HG03108 (cell line): Measurements from ENCODE around the gene MRPS6.

Experiments
- ATAC-seq: cut with Tn5 transposase; IDR thresholded peaks from one replicate; pipeline ENCODE4 v1.9.1; 2021; ENCODE audit warnings: moderate library complexity; ENCODE audit not compliant: unreplicated experiment

Gene MRPS6

DNA sequence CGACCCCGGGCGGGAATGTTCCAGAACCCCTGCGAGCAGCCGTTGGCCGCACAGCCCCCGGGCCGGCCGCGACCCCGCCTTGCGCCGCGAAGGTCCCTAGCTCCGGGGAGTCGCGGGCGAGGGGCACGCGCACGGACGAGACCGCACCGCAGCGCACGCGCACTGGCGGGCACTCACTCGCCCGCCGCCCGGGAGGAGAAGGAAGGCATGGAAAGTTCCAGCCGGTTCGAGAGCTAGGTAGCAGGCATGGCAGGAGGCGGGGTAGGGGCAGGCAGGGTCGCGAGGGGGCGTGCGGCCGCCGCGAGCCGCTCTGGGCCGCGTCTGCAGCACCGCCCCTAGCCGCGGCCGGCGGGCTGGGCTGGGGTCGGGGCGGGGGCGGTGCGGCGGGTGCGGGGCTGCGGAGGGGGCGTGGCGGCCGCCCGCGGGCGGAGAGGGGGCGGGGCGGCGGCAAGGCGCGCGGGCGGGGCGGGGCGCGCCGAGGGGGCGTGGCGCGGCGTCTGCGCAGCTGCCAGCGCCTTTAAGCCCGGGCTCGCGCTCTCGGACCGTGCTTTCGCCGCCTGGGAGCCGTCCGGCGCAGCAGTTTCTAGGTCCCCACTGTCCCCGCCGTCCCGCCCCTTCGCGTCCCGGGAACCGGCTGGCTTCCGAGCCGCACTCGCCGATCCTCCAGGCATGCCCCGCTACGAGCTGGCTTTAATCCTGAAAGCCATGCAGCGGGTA lies at the start of gene MRPS6, which contains the start of gene SLC5A3:
MRPS6 (plus strand) TSS at position 547 of the 717 bp plus-strand sequence; CDS start at position 670, 123 bp downstream.
SLC5A3 (plus strand) TSS at position 547 of the 717 bp plus-strand sequence. CDS start 21,621 bp downstream, outside the sequence.
- ATAC-seq, result peak; percentile 64

DNA sequence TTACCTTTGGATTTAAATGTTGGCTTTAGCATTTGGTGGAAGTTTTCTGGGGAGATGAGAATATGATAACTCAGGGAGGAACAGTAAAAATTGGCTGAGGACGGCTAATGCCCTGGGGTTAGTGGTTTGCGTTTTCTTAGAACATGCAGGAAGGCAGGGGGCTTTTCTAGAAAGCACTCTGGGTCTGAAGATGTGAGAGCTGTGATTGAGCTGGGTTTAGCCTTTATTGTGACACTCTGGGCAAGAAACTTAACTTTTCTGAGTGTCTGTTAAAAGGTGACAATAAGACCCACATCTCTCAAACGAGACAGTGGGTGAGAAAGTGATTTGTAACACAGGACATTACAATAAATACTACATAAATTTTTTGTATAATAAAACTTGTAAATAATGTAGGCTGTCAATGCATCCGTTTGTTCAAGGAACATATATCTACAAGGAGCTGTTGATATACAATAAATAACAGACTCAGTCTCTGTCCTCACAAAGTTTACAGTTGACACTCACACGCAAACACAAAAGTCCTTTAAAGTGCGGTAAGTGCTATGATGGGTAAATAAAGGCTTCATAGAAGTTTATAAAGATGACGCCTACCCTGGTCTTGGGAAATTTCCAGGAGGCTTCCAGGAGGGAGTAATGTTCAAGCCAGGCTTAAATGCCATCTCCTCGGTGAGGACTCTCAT lies 49.5 kb upstream of the MRPS6 start:
- ATAC-seq, result no peak

DNA sequence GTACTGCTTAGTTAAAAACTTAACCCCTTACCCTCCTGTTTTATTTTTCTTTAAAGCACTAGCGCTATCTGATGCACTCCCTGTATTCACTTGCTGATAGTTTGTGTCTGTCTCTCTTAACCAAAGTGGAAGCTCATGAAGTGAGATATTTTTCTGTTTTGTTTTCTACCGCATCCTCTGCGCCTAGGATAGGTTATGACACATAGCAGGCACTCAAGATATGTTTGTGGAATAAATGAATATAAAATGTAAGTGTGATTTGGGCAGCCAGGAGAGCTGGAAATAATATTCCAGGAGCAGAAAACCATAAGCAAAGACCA lies 49.0 kb upstream of the MRPS6 start:
- no peak for ATAC-seq

DNA sequence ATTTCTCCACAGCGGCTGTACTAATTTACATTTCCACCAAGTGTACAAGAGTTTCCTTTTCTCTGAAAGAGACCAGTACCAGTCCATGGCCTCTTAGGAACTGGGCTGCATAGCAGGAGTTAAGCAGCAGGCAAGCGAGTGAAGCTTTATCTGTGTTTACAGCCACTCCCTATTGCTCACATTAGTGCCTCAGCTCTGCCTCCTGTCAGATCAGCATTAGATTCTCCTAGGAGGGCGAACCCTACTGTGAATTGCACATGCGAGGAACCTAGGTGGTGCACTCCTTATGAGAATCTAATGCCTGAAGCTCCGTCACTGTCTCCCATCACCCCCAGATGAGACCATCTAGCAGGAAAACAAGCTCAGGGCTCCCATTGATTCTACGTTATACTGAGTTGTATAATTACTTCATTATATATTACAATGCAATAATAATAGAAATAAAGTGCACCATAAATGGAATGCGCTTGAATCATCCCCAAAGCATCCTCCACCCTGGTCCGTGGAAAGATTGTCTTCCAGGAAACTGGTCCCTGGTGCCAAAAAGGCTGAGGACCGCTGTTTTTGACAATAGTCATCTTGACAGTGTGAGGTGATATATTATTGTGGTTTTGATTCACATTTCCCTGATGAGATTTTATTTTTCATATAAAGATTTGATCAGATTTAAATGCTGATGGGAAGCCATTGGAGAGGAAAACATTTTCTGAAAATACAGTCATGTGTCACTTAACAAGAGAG lies 45.5 kb upstream of the MRPS6 start:
- no peak for ATAC-seq

DNA sequence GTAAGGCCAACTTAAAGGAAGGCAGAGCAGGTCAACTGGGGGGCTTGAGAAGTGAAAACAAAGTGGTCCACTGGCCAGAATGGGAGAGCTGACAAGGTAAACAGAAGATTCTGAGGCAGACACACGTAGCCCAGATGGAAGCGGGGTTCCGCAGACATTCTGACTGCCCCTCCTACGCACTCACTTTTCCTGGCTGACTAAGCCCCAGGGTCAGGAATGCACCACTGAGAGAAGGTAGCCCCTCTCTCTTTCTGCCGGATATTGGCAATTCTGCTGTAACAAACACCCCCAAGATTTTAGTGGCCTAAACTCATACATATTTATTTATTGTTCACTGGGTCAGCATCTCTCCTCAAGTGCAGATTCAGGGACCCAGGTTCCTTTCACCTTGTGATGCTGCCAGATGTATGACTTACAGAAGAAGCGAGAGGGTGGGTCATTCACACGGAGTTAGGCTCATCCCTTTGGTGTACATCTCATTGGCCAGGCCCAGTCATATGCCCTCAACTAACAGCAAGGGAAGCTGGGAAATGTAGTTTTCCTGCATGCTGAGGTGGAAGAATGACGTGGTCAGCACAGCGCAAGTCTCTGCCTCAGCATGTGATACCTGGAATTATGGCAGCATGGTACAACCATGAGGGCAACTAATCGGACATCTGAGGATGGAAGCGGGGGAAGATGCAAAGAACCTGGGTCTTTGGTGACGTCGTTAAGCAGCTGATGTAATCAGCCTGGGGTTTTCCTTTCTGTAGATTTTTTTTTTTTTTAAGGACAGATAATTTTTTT lies 43.4 kb upstream of the MRPS6 start:
- peak; percentile 85 for ATAC-seq

DNA sequence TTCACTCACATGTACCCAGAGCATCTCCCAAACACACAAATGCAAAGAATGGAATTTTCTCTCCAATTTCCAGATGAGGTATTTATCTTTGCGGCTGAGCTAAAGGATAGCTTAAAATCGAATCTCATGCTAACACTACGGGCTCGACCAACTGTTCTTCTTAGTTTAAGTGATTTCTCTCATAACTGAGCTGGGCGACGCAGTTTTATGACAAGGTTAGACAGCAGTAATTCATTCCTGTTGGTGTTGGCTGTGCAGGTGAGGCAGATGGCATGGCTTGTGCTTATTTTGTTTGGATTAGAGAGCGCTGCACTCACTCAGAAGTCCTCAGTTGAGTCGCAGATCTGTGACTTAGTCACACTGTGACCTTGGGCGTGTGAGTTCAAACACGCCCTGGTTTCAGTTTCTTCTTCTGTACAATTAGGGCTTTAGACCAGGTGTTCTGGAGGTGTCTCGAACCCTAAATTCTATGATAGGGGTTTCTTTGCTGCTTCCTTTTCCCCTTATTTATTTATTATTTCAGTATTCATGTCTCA lies 41.5 kb upstream of the MRPS6 start:
- ATAC-seq, result no peak

DNA sequence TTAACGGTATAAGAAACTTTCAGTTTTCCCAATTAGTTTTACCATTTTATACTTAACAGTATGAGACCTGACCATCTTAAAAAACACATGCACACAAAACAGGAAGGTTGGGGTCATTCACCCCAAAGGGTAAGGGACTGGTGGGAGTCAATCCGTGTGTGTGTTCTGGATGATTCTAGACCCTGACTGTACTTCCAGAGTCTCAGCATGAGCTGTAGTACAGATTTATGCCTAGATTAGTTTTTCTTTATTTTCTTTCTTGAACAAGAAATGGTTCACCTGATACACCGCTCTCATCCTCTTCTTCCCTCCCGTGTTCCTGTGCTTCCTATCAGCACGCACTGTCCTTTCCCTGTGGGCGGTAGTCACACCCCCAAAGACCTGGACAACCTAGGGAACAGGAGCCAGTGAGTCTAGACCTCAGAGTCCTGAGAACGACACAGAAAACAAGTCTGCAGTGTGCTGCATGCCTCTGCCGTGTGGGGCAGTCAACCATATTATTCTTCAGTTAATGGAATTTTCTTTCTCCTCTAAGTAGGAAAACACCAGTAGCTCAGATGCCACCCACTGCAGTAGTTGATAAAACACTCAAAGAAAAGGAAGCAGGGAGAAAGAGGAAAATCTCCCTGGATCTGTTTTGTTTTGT lies 38.9 kb upstream of the MRPS6 start:
- ATAC-seq, result no peak

DNA sequence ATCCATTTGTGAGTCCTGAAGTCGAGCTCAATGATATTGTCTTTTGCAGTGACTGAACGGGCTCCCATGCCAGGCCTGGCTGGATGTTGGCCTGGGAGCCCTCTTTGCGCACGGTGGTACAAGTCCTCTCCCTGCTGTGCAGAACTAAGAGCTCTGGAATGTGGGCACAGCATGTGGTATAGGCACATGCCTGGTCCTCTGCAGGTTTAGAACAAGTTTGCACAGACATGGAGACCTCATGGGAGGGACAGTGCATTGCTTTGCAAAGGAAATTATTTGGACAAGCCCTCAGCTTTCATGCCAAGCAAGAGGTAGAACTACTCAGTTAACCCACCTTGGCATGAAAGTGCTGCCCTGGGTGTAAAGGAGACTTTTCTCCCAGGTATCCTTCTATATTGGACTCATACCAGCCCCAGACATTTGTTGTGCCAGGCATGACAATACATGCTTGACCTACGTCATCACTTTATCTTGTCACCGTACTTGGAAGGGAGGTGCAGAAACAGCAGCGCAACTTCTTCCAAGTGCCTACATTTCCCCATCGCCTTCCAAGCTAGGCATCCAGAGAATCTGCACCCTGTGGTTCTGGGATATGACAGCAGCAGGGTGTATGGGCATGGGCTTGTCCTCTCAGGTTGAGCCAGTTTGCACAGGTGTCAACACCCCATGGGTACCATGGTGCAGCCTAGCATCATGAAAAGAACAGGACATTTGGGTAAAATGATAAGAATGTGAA lies 37.6 kb upstream of the MRPS6 start:
- ATAC-seq, result no peak

DNA sequence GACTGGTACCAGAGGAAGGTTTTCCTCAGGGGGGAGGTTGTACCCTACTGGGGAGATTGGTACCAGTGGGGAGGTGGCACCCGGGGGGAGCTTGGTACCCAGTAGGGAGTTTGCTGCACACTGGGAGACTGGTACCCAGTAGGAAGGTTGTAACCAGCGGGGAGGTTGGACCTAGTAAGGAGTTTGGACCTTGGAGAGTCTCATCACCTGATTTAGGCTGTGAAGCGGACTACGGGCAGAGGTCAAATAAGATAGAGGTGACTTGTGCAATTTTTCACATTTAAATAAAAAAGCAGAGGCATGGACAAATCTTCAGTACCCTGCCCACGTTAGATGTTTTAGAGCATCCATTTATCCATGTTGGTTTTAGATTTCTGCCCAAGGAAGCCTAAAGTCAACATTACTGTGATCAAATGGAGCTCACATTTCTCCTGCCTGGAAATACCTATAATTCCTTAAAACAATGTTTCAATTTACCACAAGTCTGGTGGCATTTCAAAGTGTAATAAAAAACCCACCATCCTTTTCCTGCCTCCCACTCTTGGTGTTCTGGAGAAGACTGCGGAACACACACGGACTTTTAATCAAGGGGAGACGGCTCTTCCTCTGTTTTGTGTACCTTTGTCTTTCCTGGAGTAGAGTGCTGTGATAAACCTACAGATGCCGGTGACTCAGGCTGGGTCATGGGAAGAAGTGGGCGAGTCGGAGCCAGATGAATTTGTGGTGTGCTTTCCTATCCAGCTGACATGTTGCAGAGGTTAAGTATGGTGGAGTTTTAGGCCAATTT lies 36.2 kb upstream of the MRPS6 start:
- no peak for ATAC-seq

DNA sequence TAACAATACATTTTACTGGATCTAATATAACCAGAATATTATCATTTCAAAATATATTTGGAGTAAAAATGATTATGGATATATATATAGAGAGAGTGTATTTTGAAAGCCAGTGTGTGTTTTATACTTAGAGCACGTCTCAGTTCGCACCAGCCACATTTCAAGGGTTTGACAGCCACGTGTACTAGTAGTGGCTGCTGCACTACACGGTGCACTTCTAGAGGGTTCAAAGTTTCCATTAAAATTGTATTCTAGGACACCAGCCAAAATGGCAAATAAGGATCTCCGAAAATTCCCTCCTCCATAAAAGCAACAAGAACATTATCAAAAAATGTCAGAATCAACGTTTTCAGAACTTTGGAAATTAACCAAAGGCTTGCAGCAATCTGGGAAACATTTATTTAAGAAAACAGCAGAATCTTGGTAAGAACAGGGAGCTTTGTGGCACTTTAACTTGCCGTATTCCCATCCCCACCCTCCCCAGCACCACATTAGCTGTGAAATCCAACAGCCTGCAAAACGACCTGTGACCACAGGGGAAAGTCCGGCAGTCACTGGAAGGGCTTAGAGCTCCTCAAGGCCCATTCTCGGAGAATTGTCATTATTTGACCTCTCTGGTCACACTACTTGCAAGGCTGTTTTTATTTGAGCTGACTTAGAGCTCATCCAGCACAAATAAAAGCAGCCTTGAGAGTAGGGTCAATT lies 33.5 kb upstream of the MRPS6 start:
- ATAC-seq, result no peak

DNA sequence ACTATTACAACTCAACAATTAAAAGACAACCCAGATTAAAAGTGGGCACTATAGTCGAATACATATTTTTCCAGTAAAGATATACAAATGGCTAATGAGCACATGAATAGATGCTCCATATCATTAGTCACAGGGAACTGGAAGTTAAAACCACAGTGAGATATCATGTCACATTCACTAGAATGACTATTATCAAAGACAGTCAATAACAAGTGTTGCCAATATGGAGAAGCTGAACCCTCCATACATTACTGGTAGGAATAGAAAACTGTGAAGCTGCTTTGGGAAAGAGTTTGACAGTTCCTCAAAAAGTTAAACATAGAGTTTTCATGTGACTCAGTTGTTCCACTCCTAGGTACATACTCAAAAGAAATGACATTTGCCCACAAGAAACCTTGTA lies 30.6 kb upstream of the MRPS6 start:
- ATAC-seq, result no peak

DNA sequence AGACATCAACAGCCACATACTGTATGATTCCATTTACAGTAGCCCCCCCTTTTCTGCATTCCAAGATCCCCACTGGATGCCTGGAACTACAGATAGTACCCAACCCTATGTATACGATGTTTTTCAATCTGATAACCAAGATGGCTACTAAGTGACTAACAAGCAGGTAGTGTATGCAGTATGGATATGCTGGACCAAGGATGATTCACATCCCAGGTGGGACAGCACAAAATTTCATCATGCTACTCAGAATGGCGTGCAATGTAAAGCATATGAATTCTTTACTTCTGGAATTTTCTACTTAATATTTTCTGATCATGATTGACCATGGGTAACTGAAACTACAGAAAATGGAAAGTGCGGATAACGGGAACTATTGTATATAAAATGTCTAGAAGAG lies 30.0 kb upstream of the MRPS6 start:
- no peak for ATAC-seq

DNA sequence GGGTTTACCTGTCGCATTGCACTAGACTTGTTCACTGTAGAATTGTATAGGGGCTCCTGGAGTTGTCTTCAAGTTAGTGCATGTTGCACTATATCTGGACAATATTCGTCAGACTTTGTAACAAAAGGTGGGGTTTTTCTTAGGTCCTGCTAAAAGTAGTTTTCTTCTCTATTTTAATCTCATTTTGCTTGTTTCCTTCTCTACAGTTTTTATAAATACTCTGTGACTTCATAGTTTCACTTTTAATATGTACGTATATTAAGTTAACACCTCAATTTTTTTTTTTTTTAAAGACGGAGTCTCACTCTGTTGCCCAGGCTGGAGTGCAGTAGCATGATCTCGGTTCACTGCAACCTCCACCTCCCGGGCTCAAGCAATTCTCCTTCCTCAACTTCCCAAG lies 26.5 kb upstream of the MRPS6 start:
- ATAC-seq, result no peak

DNA sequence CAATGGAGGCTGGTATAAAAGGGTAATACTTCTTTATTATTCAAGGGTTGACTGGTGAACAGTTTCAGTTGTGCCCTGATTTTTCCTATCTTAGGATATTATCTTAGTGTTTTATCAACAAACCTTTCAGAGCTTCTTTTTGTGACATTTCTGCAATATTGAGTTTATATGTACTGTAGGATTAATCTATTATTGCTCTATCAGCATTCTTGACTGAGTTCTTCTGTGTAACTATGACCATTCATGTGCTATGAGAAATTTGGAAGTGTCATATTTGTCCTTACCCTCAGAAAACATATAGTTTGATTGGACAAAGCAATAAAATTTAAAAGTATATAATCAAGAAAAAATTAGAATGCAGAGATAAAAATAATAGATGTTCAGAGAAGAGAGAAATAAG lies 25.5 kb upstream of the MRPS6 start:
- no peak for ATAC-seq

DNA sequence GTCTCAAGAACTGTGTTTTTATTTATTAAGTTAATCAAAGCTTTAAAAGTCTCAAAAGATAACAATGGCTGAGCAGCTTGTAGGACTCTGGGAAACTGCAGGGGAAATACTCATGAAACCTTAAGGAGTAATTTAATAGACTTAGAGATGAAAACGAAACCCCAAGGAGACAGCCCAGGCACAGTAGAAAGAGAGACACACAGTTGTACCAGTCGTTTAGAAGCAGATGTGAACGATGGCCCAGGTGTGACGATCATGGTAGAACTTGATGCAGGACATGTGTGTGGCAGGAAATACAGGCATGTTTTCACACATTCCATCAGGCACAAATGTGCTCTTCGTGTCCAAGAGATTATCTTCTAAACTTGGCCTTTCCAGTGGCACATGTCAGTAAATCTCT lies 21.2 kb upstream of the MRPS6 start:
- no peak for ATAC-seq

DNA sequence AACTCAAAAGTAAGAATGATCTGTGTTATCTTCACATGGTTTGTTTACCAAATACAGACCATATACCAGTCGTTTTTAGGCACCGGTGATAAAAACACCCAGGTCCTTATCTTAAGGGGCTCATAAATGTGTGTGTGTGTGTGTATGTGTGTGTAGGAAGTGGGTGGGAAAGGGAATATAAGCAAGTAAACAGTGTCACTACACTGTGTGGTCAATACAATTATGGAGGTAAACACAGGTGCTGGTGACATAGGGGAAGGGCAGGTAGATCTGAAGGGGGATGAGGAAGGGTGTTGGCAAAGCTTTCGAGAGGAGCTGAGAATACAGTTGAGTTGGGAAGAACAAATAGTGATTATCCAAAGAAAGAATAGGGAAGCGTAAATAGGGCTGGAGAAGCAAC lies 19.1 kb upstream of the MRPS6 start:
- ATAC-seq, result no peak

DNA sequence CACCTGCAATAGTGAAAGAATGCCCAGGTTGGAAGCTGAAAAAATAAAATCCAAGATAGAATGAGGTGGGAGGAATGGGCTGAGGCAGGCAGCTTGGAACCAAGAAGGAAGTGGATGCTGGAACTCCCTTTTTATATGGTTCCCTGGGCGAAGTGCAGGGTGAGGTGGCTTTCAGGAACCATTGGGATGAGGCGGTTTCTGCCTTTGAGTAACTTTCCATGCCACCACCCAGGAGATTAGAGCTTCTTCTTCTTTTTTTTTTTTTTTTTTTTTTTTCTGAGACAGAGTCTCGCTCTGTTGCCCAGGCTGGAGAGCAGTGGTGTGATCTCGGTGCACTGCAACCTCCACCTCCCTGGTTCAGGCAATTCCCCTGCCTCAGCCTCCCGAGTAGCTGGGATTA lies 17.8 kb upstream of the MRPS6 start:
- ATAC-seq, result no peak

DNA sequence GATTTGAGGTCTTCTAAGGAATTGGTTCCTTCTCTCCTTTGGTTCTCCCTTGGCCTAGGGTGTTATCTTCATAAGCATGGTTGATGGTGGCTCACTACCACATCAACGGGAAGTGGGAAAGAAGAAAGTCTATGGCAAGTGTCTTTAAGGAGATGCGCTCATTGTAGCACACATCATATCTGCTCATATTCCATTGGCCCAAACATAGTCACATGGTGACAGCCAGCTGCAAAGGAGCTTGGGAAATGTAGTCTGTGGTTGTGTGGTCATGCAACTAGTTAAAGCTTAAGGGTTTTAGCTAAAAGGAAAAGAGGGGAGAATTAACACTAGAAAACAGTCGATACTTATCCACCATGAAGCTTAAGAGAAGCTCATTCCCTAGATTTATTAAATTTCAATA lies 11.4 kb upstream of the MRPS6 start:
- no peak for ATAC-seq
